Esophagus squamous epithelium (tissue), 4 donors: ENCODE data around the gene IFT88.

Source experiments
- CTCF ChIP-seq, 6 experiments: fragments of 450-650 bp in 4 of 6; fragments of 200-600 bp in 2 of 6; sonication (generic) in 2 of 6; IDR thresholded peaks; one replicate each; pipeline ENCODE4 v1.5.1; 2016 to 2019; ENCODE audit warnings: antibody characterized with exemption in 6 of 6, mild to moderate bottlenecking in 4 of 6, moderate library complexity in 4 of 6
- POLR2A ChIP-seq, 4 donors: fragments of 450-650 bp; IDR thresholded peaks; one replicate each; pipeline ENCODE4 v1.6.1; 2017; ENCODE audit warnings: antibody characterized with exemption in 4 of 4, mild to moderate bottlenecking in 4 of 4, moderate library complexity in 3 of 4

DNA sequence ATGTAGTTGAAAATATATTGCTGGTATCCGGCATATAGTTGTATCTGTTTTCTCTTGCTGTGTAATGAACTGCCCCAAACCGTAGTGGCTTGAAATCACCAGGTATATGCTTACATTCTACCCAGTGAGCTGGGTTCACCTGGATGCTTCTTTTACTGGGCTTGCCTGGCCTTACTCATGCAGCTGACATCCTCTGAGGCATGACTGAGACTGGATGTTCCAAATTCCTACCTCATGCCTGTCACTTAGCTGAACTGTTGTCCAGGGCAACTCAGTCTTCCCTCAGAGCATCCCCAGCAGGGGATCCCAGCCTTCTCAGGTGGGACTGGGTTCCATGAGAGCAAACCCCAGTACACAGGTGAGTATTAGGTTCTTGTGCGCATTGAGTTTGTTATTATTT is 66.8 kb downstream of the IFT88 start:
- TF ChIP-seq CTCF (IDR thresholded peaks at IDR 0.05) (no peak), POLR2A (IDR thresholded peaks at IDR 0.05) (no peak)
